PC-9 (cell line): ENCODE results near the gene SLC39A3. TPM values are rescaled to one million over a fixed set of nuclear protein-coding genes. Genes with fewer than 3 reads are reported as not detected.

ENCODE experiments used
- BruUV-seq: library from RNA; stranded (reverse); fragments of 400-500 nt; replicated peaks from 2 replicates; lab custom pipeline; 2021; lab: Mats Ljungman, UMichigan
- CTCF ChIA-PET: fragments of 300-600 bp; sonication (Branson Sonifier 250); formaldehyde crosslinking; loops from one replicate; lab custom pipeline; 2022; ENCODE audit warnings: antibody characterized with exemption; lab: Charles Lee
- POLR2A ChIA-PET: fragments of 300-600 bp; sonication (Branson Sonifier 250); formaldehyde crosslinking; loops from one replicate; lab custom pipeline; 2022; ENCODE audit warnings: antibody characterized with exemption; ENCODE audit not compliant: unreplicated experiment; lab: Charles Lee
- DNase-seq, 2 experiments: peaks; one replicate each; pipeline versions ENCODE4 v3.0.0 to v3.0.0-alpha.2; 2015 to 2022; ENCODE audit warnings: mixed read lengths in 1 of 2
- H2AFZ ChIP-seq: fragments of 200-600 bp; sonication (generic); 2 replicates; pipeline ENCODE4 v1.8.1; 2017; ENCODE audit warnings: antibody characterized with exemption
- H3F3A ChIP-seq: fragments of 200-600 bp; sonication (generic); 2 replicates; pipeline ENCODE4 v1.8.1; 2017; ENCODE audit warnings: antibody characterized with exemption, mild to moderate bottlenecking, low read depth; ENCODE audit not compliant: insufficient read depth
- H3K27ac ChIP-seq: fragments of 200-600 bp; sonication (generic); 2 replicates; pipeline ENCODE4 v1.6.1; 2016; ENCODE audit warnings: mixed run types
- H3K27me3 ChIP-seq: fragments of 200-600 bp; sonication (generic); 2 replicates; pipeline ENCODE4 v1.6.1; 2016; ENCODE audit warnings: low read depth, mixed run types; ENCODE audit not compliant: insufficient read depth
- H3K36me3 ChIP-seq: fragments of 200-600 bp; sonication (generic); 2 replicates; pipeline ENCODE4 v1.6.1; 2016; ENCODE audit warnings: low read depth, mixed run types
- H3K4me1 ChIP-seq: fragments of 200-600 bp; sonication (generic); replicated peaks from 2 replicates; pipeline ENCODE4 v1.6.1; 2016; ENCODE audit warnings: mixed run types; ENCODE audit not compliant: insufficient read depth
- H3K4me2 ChIP-seq: fragments of 200-600 bp; sonication (generic); 2 replicates; pipeline ENCODE4 v1.6.1; 2017; ENCODE audit warnings: mixed run types
- H3K4me3 ChIP-seq: fragments of 200-600 bp; sonication (generic); 2 replicates; pipeline ENCODE4 v1.6.1; 2016; ENCODE audit warnings: mixed run types
- H3K79me2 ChIP-seq: fragments of 200-600 bp; sonication (generic); 2 replicates; pipeline ENCODE4 v1.6.1; 2017; ENCODE audit warnings: low read depth, mixed run types
- H3K9me2 ChIP-seq: fragments of 200-600 bp; sonication (generic); 2 replicates; pipeline ENCODE4 v1.8.1; 2017; ENCODE audit warnings: mild to moderate bottlenecking; ENCODE audit not compliant: insufficient read depth
- H3K9me3 ChIP-seq: fragments of 200-600 bp; sonication (generic); 2 replicates; pipeline ENCODE4 v1.8.1; 2016; ENCODE audit warnings: low read depth; ENCODE audit not compliant: insufficient read depth
- H4K20me1 ChIP-seq: fragments of 200-600 bp; sonication (generic); 2 replicates; pipeline ENCODE4 v1.8.1; 2017; ENCODE audit not compliant: insufficient read depth
- CTCF ChIP-seq: fragments of 200-600 bp; sonication (generic); conservative IDR thresholded peaks from 2 replicates; pipeline ENCODE4 v1.6.1; 2017; ENCODE audit warnings: mixed run types, antibody characterized with exemption, mild to moderate bottlenecking, moderate library complexity
- EZH2 ChIP-seq: fragments of 200-600 bp; sonication (generic); IDR thresholded peaks from 2 replicates; pipeline ENCODE4 v1.8.0; 2017; ENCODE audit warnings: antibody characterized with exemption, low read depth
- intact Hi-C: fragments of 100-400 bp; cut with micrococcal nuclease; formaldehyde crosslinking; loops from one replicate; pipeline ENCODE4 v1.10.0; 2022; ENCODE audit not compliant: unreplicated experiment
- total RNA-seq: library from RNA; stranded (reverse); gene quantifications from 2 replicates; pipeline ENCODE4 v1.2.3, GENCODE V29; 2021

SLC39A3 gene
- total RNA-seq, 1 experiment from 2014 or later, result 21.6 TPM

- Histone ChIP-seq H4K20me1 (no peaks in the 10 kb centered on the region), H2AFZ (no peak overlapping the region), H3K27ac (no peak overlapping the region), H3K9me2 (no peaks in the 10 kb centered on the region), H3K36me3 (no peaks in the 10 kb centered on the region), H3K4me3 (no peak overlapping the region), H3K4me2 (no peak overlapping the region), H3K4me1 (no peaks in the 10 kb centered on the region), H3K9me3 (no peaks in the 10 kb centered on the region), H3K27me3 (peaks cover 27% of the 10 kb centered on the region), H3F3A (no peaks in the 10 kb centered on the region), H3K79me2 (no peaks in the 10 kb centered on the region)
- ChIA-PET POLR2A (no interaction called here), CTCF (no interaction called here)
- no TSS peak for BruUV-seq
- intact Hi-C loops, result no loop called here
- TF ChIP-seq EZH2, result no peak
- no peak for TF ChIP-seq CTCF
- no peak for DNase-seq
Observed at GRCh38 chr19:2744113-2744512, 4.3 kb upstream of the SLC39A3 start.

GRCh38 chr19:2743099-2743498 lies 3.3 kb upstream of the SLC39A3 start:
- Histone ChIP-seq H3F3A (no peaks in the 10 kb centered on the region), H2AFZ (no peak overlapping the region), H3K36me3 (no peaks in the 10 kb centered on the region), H3K79me2 (no peaks in the 10 kb centered on the region), H3K27me3 (peaks cover 27% of the 10 kb centered on the region), H3K4me1 (no peaks in the 10 kb centered on the region), H3K27ac (no peak overlapping the region), H3K4me3 (no peak overlapping the region), H3K4me2 (no peak overlapping the region), H3K9me2 (no peaks in the 10 kb centered on the region), H3K9me3 (no peaks in the 10 kb centered on the region), H4K20me1 (no peaks in the 10 kb centered on the region)
- intact Hi-C loops, result no loop called here
- CTCF ChIA-PET, result no interaction called here
- POLR2A ChIA-PET, result no interaction called here
- BruUV-seq, result no TSS peak
- no peak for TF ChIP-seq EZH2
- no peak for TF ChIP-seq CTCF
- no peak for DNase-seq

GRCh38 chr19:2740314-2740656 lies 468 bp upstream of the SLC39A3 start:
- Histone ChIP-seq H3K27ac (no peak overlapping the region), H3K9me3 (no peaks in the 10 kb centered on the region), H3K4me1 (no peaks in the 10 kb centered on the region), H3K27me3 (peaks cover 21% of the 10 kb centered on the region), H3K4me2 (no peak overlapping the region), H3K36me3 (no peaks in the 10 kb centered on the region), H2AFZ (no peak overlapping the region), H3K4me3 (no peak overlapping the region), H3K79me2 (no peaks in the 10 kb centered on the region), H3F3A (no peaks in the 10 kb centered on the region), H3K9me2 (no peaks in the 10 kb centered on the region), H4K20me1 (no peaks in the 10 kb centered on the region)
- ChIA-PET CTCF (no interaction called here), POLR2A (no interaction called here)
- no peak for TF ChIP-seq EZH2
- TF ChIP-seq CTCF, result no peak
- intact Hi-C loops, result no loop called here
- BruUV-seq, result no TSS peak
- no peak for DNase-seq
